GM21576 (cell line): ENCODE data around the gene LILRA2.
A peak's percentile ranks its signal among the peaks of the same experiment; 100 is the strongest.
"Not testable (repeated sequence)": the region's sequence is repeated elsewhere in the genome, so short reads cannot be mapped to it uniquely, and the experiment has no call there.

Experiments used
- ATAC-seq: cut with Tn5 transposase; IDR thresholded peaks from one replicate; pipeline ENCODE4 v1.9.1; 2021; ENCODE audit warnings: mild to moderate bottlenecking, moderate library complexity; ENCODE audit not compliant: unreplicated experiment

Gene LILRA2

DNA sequence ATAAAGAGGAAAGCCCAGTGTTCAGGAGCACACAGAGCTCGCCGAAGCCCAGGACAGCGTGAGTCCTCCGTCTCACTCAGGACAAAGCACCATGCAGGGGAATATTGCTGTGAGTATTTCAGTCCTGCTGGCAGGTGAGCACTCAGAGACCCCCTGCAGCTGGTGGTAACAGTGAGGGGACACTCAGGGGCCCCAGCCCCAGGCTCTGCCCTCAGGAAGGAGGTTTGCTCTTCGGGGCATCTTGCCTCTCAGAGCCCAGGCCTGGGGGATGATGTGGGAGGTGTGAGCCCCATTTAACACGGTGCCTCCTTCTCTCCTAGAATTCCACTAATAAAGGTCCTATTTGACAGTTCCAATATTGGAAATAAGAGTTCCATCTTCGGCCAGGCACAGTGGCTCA, 34.6 kb downstream of the LILRA2 start:
- no peak for ATAC-seq

DNA sequence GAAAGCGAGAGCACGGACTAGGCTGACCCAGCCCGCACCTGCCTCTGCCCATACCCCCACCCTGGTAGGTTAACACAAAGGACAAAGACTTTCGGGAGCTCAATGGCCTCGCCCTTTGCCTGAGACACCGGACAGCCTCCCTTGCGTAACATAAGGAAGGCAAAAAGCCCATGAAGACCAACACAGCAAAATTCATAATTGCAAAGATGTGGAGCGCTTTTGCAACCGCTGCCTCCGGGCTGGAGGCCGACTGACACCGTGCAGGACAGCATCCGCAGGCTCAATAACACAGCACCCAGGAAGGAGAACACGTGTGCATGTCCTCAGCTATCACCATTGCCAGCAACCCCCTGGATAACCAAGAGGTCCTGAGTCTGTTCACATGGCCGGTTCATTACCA, 35.2 kb downstream of the LILRA2 start:
- no peak for ATAC-seq

DNA sequence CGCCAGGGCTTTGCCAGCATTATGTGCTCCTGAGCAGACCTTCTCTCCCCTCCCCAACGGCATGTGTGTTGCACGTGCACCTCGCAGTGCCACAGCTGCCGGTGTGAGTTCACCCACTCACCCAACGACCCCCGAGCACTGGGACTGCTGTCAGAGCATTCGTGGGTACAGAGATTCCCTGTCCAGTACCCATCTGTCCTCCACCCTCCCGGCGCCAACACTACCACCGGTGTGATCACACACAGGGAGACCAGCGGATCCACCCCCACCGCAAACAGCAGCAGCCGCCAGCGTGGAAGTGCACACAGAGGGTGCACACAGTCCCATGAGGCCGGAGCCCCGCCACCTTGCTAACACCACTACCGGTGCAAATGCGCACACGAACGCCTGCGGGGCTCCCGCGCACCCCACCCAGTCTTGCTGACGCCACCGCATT, 35.8 kb downstream of the LILRA2 start:
- ATAC-seq, result no peak

DNA sequence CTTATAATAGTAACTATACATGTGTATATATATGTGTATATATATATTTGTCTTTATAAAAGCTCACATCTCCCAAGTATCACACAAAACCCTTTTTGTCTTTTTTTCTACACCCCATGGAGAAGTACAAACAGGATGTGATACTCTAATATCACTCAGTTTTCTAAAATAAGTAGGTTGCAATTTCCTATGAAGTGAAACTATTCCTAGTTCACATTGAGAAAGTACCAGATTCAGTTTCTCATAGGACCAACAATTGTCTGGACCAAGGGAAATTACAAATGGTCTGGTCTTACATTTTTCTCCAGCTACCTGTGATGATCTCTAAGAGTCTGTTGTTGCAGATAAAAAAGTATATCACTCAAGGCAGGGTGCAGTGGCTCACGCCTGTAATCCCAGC, 38.8 kb downstream of the LILRA2 start:
- ATAC-seq, result no peak

DNA sequence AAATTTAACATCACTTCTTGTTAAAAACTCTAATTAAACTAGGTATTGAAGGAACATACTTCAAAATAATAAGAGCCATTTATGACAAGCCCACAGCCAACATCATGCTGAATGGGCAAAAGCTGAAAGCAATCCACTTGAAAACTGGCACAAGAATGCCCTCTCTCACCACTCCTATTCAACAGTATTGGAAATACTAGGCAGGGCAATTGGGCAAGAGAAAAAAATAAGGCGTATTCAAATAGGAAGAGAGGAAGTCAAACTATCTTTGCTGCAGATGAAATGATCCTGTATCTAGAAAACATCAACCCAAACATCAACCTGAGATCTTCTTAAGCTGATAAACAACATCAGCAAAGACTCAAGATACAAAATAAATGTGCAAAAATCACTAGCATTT, 41.1 kb downstream of the LILRA2 start:
- no peak for ATAC-seq

DNA sequence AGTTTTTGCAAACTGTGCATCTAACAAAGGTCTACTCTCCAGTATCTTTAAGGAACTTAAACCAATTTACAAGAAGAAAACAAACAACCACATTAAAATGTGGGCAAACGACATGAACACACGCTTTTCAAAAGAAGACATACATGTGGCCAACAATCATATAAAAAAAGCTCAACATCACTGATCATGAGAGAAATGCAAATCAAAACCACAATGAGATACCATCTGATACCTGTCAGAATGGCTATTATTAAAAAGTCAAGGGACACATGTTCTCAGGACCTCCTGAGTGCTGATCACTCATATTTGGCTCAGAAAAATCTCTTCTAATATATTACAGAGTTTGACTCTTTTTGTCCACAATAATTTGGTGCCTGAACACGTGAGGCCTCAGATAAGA, 42.5 kb downstream of the LILRA2 start:
- ATAC-seq, result no peak

DNA sequence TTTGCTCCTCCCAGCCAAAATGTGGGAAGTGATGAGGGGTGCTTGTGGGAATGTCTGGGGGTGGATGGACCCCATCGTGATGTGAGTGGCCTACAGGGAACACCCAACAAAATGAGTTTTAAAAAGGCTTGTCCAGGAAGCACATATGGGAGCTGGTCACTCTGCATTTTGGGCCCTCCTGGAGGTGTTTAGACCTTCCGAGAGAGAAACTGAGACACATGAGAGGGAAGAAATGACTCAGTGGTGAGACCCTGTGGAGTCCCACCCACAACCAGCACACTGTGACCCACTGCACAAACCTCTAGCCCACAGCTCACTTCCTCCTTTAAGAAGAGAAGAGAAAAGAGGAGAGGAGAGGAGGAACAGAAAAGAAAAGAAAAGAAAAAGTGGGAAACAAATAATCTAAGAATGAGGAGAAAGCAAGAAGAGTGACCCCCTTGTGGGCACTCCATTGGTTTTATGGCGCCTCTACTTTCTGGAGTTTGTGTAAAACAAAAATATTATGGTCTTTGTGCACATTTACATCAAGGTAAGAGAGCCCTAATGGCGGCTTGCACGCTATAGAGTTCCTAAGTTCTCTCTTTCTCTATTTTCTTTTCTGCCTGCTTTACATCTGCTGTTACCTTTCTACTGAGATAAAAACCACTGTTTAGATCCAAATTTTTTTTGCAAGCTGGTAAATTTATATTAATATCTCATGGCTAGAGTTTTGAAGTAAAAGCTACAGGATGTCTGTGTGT, 43.4 kb downstream of the LILRA2 start:
- peak; percentile 82 for ATAC-seq

DNA sequence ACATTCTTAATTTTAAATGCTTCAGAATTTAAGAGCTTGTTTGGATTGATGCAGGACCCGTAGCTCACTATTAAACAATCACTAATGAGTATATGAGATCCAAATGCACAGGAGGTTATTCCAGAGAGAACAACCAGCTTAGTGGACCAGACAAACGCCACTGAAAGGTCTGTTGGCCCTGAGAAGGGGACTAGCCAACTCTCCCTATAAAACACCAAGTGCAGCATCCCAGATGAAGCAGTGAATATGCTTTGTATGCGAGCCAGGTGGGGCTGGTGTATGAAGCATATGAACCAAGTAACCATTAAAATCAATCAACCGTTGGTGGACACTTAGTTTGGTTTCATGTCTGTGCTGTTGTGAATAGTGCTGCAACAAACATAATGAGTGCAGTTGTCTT, 46.9 kb downstream of the LILRA2 start:
- ATAC-seq, result no peak

DNA sequence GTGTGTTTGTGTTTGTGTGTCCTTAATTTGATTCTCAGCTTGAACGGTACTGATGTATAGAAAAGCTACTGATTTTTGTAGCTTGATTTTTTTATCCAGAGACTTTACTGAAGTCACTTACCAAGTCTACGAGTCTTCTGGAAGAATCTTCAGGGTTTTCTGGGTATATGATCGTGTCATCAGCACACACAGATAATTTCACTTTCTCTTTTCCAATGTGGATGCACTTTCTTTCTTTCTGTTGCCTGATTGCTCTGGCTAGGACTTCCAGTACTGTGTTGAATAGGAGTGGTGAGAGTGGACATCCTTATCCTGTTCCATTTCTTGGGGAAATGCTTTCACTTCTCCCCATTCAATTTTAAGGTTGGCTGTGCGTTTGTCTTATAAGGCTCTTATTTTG, 48.8 kb downstream of the LILRA2 start:
- ATAC-seq, result no peak

DNA sequence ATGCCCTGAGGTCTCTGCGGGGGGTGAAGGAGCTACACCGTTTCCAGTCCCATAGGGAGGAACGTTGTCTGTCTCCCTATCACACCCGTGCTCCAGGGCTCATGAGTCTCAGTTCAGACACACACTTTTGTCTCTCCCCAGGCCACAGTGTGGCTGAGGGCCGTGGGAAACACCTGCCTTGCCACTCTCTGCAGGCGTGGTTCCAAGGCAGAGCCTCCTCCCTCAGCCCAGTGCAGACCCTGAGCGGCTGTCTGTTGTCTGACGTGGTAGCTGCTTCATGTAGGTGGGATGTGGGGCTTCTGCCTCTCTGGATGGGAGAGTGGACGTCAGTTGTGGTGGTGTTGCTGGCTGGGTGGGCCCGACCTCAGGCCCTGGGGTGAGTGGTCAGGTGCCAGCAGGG, 50.6 kb downstream of the LILRA2 start:
- ATAC-seq, result not testable (repeated sequence)

DNA sequence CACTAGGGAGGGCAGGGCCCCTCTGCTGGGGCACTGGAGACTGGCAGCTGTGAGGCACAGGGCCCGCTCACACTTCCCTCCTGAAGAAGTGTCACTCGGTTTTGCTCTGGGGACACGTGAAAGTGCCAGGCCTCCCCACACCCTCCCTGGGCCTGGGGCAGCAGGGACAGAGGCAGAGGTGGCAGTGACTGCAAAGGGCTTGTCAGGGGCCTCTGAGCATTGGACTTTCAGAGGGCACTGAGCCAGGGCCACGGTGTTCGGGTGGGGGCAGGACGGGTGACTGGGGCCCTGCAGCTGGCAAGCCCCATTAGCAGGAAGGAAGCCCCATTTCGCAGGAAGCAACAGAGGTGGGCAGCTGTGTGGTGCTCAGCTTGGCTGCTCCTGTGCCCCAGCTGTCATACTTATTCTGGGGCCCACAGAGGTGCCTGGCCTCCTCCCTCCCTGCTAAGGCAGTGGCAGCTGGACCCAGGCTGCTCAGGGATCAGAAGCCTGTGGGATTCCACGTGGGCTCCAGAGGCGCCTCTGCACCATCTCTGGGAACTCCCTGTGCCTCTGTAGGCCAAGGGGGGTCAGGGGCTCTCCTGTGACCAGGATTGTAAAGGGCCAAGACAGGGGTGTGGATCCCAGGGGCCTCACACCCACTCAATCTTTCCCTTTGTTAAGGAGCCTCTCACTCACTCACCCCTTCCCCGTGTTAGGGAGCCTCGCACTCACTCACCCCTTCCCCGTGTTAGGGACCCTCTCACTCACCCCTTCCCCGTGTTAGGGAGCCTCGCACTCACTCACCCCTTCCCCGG, 51.5 kb downstream of the LILRA2 start:
- ATAC-seq, result not testable (repeated sequence)

DNA sequence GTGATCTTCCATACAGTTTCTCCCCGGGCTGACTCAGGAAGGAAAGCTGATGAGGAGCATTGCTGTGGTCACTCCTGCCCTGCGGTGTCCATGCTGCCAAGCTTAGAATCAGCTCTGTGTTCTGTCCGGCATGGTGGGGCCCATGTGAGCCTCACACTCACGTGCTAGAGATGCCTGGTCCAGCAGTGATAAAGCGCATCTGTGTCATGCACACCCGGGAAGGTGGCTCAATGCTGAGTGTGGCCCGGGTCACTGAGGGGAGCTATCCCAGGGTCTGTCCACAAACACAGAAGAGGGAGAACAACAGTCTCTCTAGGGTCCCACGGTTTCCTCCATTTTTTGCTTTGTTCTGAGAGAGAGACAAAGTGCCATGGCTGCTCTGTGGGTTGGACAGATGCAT, 53.2 kb downstream of the LILRA2 start:
- ATAC-seq, result no peak

DNA sequence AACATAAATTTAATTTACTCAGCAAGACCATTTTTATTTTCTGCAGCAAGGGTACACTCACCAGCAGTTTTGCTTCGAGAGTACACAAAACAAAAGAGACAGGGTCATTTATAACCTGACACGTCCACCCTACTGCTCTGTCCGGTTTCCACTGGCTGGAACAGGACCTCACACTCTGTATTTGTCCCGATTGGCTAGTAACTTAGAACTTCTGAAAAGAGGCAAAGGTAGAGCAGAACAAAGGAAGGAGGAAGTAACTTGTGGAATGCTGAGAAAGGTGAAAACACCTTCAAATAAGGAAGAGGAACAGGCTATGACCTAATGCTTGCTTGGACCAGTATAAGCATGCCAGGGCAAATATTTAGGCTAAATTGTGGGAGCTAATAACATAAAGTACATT, 54.3 kb downstream of the LILRA2 start:
- ATAC-seq, result not testable (repeated sequence)

DNA sequence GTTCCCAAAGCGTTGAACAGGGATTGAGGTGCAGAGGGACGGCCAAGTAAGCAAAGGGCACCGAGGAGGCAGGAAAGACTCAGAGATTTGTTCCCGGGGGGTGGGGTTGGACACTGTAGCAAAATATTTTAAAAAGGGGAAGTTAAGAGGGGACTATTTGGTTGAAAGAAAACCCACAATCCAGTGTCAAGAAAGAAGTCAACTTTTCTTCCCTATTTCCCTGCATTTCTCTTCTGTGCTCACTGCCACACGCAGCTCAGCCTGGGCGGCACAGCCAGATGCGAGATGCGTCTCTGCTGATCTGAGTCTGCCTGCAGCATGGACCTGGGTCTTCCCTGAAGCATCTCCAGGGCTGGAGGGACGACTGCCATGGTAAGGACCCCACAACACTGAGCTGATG, 56.7 kb downstream of the LILRA2 start, which contains the start of gene LILRB1:
TSS of gene LILRB1 (plus strand) at position 223 of the 400 bp plus-strand sequence. CDS start 590 bp downstream, outside the sequence.
- not testable (repeated sequence) for ATAC-seq

DNA sequence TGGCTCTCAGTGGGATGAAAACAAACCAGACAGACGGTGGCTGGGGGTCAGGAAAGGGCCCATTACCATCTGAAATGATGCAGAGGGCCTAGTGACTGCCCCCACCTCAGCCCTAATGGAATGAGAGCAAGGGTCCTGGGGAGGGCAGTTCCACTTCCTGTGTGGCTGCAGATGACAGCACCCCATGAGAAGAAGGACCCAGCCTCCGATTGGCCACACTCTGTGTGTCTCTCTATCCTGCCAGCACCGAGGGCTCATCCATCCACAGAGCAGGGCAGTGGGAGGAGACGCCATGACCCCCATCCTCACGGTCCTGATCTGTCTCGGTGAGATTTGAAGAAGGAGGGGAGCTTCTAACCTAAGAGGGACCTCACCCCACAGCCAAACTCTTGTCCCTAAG, 57.2 kb downstream of the LILRA2 start:
- no peak for ATAC-seq

DNA sequence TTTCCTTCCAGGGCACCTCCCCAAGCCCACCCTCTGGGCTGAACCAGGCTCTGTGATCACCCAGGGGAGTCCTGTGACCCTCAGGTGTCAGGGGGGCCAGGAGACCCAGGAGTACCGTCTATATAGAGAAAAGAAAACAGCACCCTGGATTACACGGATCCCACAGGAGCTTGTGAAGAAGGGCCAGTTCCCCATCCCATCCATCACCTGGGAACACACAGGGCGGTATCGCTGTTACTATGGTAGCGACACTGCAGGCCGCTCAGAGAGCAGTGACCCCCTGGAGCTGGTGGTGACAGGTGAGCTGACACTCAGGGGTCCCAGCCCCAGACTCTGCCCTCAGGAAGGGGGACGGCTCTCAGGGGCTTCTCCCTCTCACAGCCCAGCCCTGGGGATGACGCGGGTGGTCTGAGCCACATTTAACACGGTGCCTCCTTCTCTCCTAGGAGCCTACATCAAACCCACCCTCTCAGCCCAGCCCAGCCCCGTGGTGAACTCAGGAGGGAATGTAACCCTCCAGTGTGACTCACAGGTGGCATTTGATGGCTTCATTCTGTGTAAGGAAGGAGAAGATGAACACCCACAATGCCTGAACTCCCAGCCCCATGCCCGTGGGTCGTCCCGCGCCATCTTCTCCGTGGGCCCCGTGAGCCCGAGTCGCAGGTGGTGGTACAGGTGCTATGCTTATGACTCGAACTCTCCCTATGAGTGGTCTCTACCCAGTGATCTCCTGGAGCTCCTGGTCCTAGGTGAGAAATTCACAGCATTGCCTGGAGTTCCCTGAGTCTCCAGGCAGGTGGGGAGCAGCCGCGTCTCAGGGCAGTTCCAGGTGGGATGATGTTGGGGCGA, 58.1 kb downstream of the LILRA2 start:
- not testable (repeated sequence) for ATAC-seq

DNA sequence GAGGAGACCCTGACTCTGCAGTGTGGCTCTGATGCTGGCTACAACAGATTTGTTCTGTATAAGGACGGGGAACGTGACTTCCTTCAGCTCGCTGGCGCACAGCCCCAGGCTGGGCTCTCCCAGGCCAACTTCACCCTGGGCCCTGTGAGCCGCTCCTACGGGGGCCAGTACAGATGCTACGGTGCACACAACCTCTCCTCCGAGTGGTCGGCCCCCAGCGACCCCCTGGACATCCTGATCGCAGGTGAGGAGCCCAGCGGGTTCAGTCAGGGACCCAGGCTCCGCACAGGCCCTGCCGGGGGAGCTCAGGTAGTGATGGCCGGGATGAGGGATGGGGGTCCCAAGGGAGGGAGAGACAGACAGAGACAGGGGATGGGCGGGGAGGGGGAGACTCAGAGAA, 58.9 kb downstream of the LILRA2 start:
- ATAC-seq, result not testable (repeated sequence)

DNA sequence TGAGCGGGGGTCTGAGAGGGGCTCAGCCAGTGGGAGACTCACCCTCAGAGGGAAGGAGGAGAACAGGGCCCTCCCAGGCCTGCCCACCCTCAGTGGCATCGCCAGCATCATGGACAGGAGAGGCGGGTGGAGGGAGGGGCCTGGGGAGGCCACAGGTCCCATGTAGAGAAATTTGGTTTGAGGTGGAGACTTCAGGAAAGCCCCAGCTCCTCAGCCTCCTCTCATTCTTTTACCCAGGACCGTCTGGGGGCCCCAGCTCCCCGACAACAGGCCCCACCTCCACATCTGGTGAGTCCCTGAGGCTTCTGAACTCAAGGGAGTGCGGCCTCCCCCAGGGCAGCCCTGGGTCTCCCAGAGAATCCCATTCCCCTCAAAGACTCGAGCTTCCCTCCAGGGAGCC, 59.8 kb downstream of the LILRA2 start:
- ATAC-seq, result no peak

DNA sequence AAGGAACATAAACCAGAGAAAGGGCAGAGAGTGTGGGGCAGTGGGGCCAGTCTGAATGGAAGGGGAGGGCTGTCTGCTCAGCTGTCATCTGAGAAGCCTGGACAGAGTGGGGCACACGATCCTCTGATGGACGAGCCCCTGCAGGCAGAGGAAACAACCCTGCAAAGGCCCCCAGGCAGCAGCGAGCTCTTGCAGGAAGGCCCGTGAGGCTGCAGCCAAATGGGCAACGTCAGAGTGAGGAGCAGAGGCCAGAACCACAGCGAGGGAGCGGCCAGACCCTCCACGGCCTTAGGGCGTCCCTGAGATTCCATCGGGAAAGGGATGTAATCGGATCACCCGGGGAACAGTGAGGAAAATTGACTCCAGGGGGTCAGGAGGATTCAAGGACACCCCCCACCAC, 62.5 kb downstream of the LILRA2 start:
- ATAC-seq, result not testable (repeated sequence)

DNA sequence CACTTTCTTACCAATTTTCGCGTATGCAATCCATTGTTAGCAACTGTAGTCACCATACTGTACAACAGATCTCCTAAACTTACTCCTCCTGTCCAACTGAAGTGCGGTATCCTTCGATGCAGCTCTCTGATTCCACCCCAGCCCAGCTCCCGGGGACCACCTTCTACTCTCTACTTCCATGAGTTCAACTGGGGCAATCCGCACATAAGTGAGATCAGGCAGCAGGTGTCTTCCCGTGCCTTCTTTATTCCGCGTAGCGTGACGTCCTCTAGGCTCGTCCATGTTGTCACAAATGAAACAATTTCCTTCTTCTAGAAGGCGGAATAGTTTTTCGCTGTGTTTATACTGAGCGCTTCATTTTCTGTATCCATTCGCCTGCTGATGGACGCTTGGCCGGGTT, 65.1 kb downstream of the LILRA2 start:
- no peak for ATAC-seq
